GM10248 (cell line): Measurements from ENCODE around the gene APOLD1.
"Not testable (repeated sequence)": the region's sequence is repeated elsewhere in the genome, so short reads cannot be mapped to it uniquely, and the experiment has no call there.

ENCODE experiments used
- CTCF ChIA-PET: fragments of 300-600 bp; sonication (Branson Sonifier 250); formaldehyde crosslinking; extraction: SDS; loops from one replicate; lab custom pipeline; 2021; ENCODE audit warnings: antibody characterized with exemption; lab: Yijun Ruan, JAX
- POLR2A ChIA-PET: fragments of 350-650 bp; sonication (Branson Sonifier 250); formaldehyde crosslinking; extraction: SDS; loops from one replicate; lab custom pipeline; 2020; ENCODE audit warnings: antibody characterized with exemption; lab: Yijun Ruan, JAX
- DNase-seq: peaks from one replicate; pipeline ENCODE4 v3.0.0; 2012; ENCODE audit errors: extremely low spot score
- CTCF ChIP-seq: IDR thresholded peaks from 2 replicates; pipeline ENCODE4 v1.5.1; 2012; ENCODE audit warnings: mild to moderate bottlenecking, low read depth; ENCODE audit errors: extremely low read depth, missing control alignments, control extremely low read depth

Gene APOLD1

DNA sequence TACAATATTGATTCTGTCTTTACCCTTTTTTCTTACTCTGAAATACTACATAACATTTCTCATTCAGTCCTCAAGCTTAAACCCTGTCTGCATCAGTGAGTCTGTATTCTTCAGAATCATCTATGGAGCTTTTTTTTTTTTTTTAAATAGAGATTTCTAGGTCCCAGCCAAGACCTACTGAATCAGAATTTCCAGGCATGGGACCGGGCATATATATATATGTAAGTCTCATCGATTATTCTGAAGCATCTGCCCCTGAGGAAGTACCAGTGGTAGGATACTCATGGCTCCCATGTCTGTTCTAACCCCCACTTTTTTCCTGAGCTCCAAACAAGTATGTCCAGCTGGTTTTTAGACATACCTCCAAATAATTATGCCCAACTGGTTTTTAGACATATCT is 33.8 kb downstream of the APOLD1 start:
- no peak for DNase-seq
- ChIA-PET POLR2A (interaction anchor here (0.7 kb wide), 1 partner anchor 11 kb away, joined by 3 read pairs; no protein-coding TSS in a partner anchor), CTCF (interaction anchor here (0.8 to 1.6 kb wide), 6 partner anchors 8 to 83 kb away, joined by 3 to 12 read pairs (median 4); no protein-coding TSS in a partner anchor)
- no peak for TF ChIP-seq CTCF

- ChIA-PET CTCF (interaction anchor here (1.0 to 7.1 kb wide), 6 partner anchors 9 to 83 kb away, joined by 3 to 39 read pairs (median 5); partner anchors contain the start of gene GPRC5A), POLR2A (no interaction called here)
- DNase-seq = no peak
- no peak for TF ChIP-seq CTCF
Measured at GRCh38 chr12:12819752-12820311, 34.4 kb downstream of the APOLD1 start.

DNA sequence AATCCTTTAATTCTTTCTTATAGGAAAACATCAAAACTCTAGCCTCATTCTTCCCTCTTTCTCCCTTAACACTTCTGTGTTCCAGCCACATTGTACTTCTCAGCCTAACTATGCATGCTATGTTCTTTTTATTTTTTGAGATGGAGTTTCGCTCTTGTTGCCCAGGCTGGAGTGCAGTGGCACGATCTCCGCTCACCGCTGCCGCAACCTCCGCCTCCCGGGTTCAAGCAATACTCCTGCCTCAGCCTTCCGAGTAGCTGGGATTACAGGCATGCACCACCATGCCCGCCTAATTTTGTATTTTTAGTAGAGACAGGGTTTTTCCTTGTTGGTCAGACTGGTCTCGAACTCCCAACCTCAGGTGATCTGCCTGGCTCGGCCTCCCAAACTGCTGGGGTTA is 34.9 kb downstream of the APOLD1 start:
- DNase-seq, POLR2A ChIA-PET: not testable (repeated sequence)
- CTCF ChIA-PET = interaction anchor here (1.1 to 7.1 kb wide), 4 partner anchors 15 to 71 kb away, joined by 3 to 39 read pairs (median 4); partner anchors contain the start of gene GPRC5A

- CTCF ChIA-PET = interaction anchor here (0.8 to 7.1 kb wide), 9 partner anchors 8 to 391 kb away, joined by 3 to 39 read pairs (median 5); partner anchors contain the start of gene DDX47
Measured at GRCh38 chr12:12821975-12822374, 36.5 kb downstream of the APOLD1 start.

DNA sequence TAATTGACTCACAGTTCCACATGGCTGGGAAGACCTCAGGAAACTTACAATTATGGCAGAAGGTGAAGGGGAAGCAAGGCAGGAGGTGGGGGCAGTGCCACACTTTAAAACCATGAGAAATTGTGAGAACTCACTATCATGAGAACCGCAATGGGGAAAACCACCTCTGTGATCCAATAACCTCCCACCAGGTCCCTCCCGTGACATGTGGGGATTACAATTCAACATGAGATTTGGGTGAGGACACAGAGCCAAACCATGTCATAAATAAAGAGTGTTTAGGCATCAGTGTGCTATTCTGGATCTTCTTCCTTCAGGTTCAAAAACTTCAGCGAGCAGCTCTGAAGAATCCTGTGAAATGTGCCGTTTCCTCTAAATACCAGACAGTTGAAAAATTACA is 37.4 kb downstream of the APOLD1 start:
- TF ChIP-seq CTCF = no peak
- ChIA-PET POLR2A (no interaction called here), CTCF (interaction anchor here (1.4 to 7.1 kb wide), 3 partner anchors 14 to 93 kb away, joined by 3 to 39 read pairs (median 21); no protein-coding TSS in a partner anchor)
- DNase-seq = no peak

More at GRCh38 chr12:12821975-12822374, 36.5 kb downstream of the APOLD1 start:
- TF ChIP-seq CTCF = no peak
- POLR2A ChIA-PET = no interaction called here
- peak; percentile 64 for DNase-seq

GRCh38 chr12:12823300-12823699 is 37.8 kb downstream of the APOLD1 start:
- CTCF ChIA-PET = interaction anchor here (1.4 to 7.1 kb wide), 3 partner anchors 9 to 93 kb away, joined by 3 to 39 read pairs (median 9); no protein-coding TSS in a partner anchor

More at GRCh38 chr12:12823300-12823699, 37.8 kb downstream of the APOLD1 start:
- DNase-seq = no peak
- TF ChIP-seq CTCF = no peak
- POLR2A ChIA-PET = no interaction called here
